Osteoblast (primary cell): ENCODE results near the gene SARDH. TPM values are rescaled to one million over a fixed set of nuclear protein-coding genes. Genes with fewer than 3 reads are reported as not detected.
"Not testable (repeated sequence)": the region's sequence is repeated elsewhere in the genome, so short reads cannot be mapped to it uniquely, and the experiment has no call there.

Experiments used
- DNase-seq: peaks from one replicate; pipeline ENCODE4 v3.0.0; 2011; ENCODE audit warnings: low spot score, mixed read lengths; ENCODE audit not compliant: insufficient read length; ENCODE audit errors: missing footprints
- H2AFZ ChIP-seq: 2 replicates; pipeline ENCODE4 v1.6.0; 2011; ENCODE audit warnings: mild to moderate bottlenecking, low read length
- H3K27ac ChIP-seq: 2 replicates; pipeline ENCODE4 v1.5.1; 2011; ENCODE audit warnings: mild to moderate bottlenecking, low read depth, low read length, moderate library complexity
- H3K27me3 ChIP-seq: 2 replicates; pipeline ENCODE4 v1.6.0; 2012; ENCODE audit warnings: mild to moderate bottlenecking, control low read depth, inconsistent platforms, low read length, moderate library complexity; ENCODE audit not compliant: insufficient read depth
- H3K36me3 ChIP-seq: 2 replicates; pipeline ENCODE4 v1.5.1; 2011; ENCODE audit warnings: mild to moderate bottlenecking, low read length, control low read depth, moderate library complexity; ENCODE audit not compliant: insufficient read depth
- H3K4me1 ChIP-seq: 2 replicates; pipeline ENCODE4 v1.5.1; 2011; ENCODE audit warnings: mild to moderate bottlenecking, low read length, control low read depth, moderate library complexity; ENCODE audit not compliant: insufficient read depth
- H3K4me2 ChIP-seq: 2 replicates; pipeline ENCODE4 v1.6.0; 2011; ENCODE audit warnings: mild to moderate bottlenecking, low read length; ENCODE audit not compliant: insufficient read depth
- H3K4me3 ChIP-seq: fragments of 200-600 bp; sonication (generic); 3 replicates; pipeline ENCODE4 v1.5.1; 2012; ENCODE audit warnings: mild to moderate bottlenecking, low read length, inconsistent platforms; ENCODE audit not compliant: insufficient read depth
- H3K79me2 ChIP-seq: 2 replicates; pipeline ENCODE4 v1.6.0; 2012; ENCODE audit warnings: mild to moderate bottlenecking, low read length, control low read depth, inconsistent platforms; ENCODE audit not compliant: insufficient read depth
- H3K9me3 ChIP-seq: 2 replicates; pipeline ENCODE4 v1.5.1; 2011; ENCODE audit warnings: low read depth, low read length, control low read depth
- H4K20me1 ChIP-seq: 2 replicates; pipeline ENCODE4 v1.6.0; 2012; ENCODE audit warnings: mild to moderate bottlenecking, low read length, control low read depth; ENCODE audit not compliant: insufficient read depth
- CTCF ChIP-seq: IDR thresholded peaks from 2 replicates; pipeline ENCODE4 v1.5.1; 2011; ENCODE audit warnings: mild to moderate bottlenecking, low read depth, low read length, moderate library complexity; ENCODE audit errors: extremely low read depth
- total RNA-seq: library from RNA; depleted of rRNA; stranded (reverse); fragments of >200 nt; gene quantifications from 2 replicates; pipeline ENCODE4 v1.2.3, GENCODE V29; 2012

Gene SARDH
- total RNA-seq, 1 donor, result 5.4 TPM

DNA sequence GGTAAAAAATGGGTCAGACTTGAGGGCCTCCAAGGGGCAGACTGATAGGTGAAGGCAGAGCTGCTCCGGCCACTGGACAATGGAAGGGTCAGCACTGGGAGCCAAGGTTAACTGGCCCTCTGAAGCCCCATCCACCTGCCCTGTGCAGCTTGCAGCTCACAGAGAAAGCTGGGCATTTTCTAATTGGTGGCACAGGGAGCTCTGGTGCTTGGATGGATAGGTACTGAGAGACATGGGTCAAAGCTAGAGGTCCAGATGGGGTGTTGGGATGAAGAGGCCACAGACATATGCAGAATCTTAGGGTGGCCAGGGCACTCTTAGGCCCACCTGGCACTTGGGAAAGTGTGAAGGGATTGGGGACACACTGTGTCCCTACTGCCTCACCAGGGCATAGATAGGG is 29.5 kb upstream of the SARDH start:
- H3K36me3 ChIP-seq, result peaks cover 26% of the 10 kb centered on the region
- no peak overlapping the region for H2AFZ ChIP-seq
- H3K4me2 ChIP-seq, result no peak overlapping the region
- H3K9me3 ChIP-seq, result peaks cover 7% of the 10 kb centered on the region
- no peak overlapping the region for H3K4me3 ChIP-seq
- H3K79me2 ChIP-seq, result no peaks in the 10 kb centered on the region
- H4K20me1 ChIP-seq, result peaks cover 3% of the 10 kb centered on the region
- DNase-seq, result peak; percentile 73
- no peak for TF ChIP-seq CTCF
- no peaks in the 10 kb centered on the region for H3K27me3 ChIP-seq
- no peak overlapping the region for H3K27ac ChIP-seq
- H3K4me1 ChIP-seq, result peaks cover 8% of the 10 kb centered on the region

- peaks cover 26% of the 10 kb centered on the region for H3K36me3 ChIP-seq
- no peak for TF ChIP-seq CTCF
These were observed 28.9 kb upstream of the SARDH start for GRCh38 chr9:133767008-133767407.

DNA sequence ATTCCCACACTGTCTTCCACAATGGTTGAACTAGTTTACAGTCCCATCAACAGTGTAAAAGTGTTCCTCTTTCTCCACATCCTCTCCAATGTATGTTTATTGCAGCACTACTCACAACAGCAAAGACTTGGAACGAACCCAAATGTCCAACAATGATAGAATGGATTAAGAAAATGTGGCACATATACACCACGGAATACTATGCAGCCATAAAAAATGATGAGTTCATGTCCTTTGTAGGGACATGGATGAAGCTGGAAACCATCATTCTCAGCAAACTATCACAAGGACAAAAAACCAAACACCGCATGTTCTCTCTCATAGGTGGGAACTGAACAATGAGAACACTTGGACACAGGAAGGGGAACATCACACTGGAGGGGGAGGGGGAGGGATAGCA is 28.1 kb upstream of the SARDH start:
- not testable (repeated sequence) for H3K4me3 ChIP-seq, H3K4me1 ChIP-seq, H2AFZ ChIP-seq, H3K27me3 ChIP-seq, H3K79me2 ChIP-seq, DNase-seq, H3K4me2 ChIP-seq, H3K9me3 ChIP-seq, H3K27ac ChIP-seq, H4K20me1 ChIP-seq
- peaks cover 26% of the 10 kb centered on the region for H3K36me3 ChIP-seq

More at GRCh38 chr9:133767008-133767407, 28.9 kb upstream of the SARDH start:
- Histone ChIP-seq H3K27ac (no peak overlapping the region), H3K9me3 (peaks cover 7% of the 10 kb centered on the region), H3K27me3 (no peaks in the 10 kb centered on the region), H2AFZ (no peak overlapping the region), H3K79me2 (no peaks in the 10 kb centered on the region), H3K4me1 (peaks cover 8% of the 10 kb centered on the region), H3K4me3 (no peak overlapping the region), H4K20me1 (peaks cover 3% of the 10 kb centered on the region), H3K4me2 (no peak overlapping the region)
- peak; percentile 50 for DNase-seq

- Histone ChIP-seq H3K36me3 (peaks cover 18% of the 10 kb centered on the region), H3K4me1 (peaks cover 8% of the 10 kb centered on the region), H3K27ac (no peak overlapping the region), H2AFZ (no peak overlapping the region), H3K79me2 (no peaks in the 10 kb centered on the region), H3K4me2 (no peak overlapping the region), H3K4me3 (no peak overlapping the region), H4K20me1 (peaks cover 3% of the 10 kb centered on the region), H3K9me3 (peaks cover 7% of the 10 kb centered on the region), H3K27me3 (no peaks in the 10 kb centered on the region)
- no peak for TF ChIP-seq CTCF
- DNase-seq, result peak; percentile 99
These were observed 25.4 kb upstream of the SARDH start for GRCh38 chr9:133763272-133764183.
